Amniotic stem cell (primary cell): ENCODE data around the gene SLIT3.
"Not testable (repeated sequence)": the region's sequence is repeated elsewhere in the genome, so short reads cannot be mapped to it uniquely, and the experiment has no call there.

Source experiments
- DNase-seq: peaks from one replicate; lab custom pipeline; 2025; lab: John Stamatoyannopoulos, UW

SLIT3 gene

DNA sequence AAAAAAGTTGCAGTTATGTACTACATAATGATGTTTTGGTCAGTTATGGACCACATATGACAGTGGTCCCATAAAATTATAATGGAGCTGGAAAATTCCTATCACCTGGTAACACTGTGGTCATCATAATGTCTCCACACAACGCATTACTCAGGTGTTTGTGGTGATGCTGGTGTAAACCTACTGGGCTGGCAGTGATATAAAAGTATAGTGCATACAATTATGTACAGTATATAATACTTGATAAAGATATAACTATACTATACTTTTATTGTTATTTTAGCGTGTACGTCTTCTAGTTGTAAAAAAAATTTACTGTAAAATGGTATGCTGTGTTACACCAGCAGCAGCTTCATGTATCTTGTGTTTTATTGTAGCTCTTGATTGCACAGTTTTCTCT is 655.7 kb downstream of the SLIT3 start:
- DNase-seq = no peak

GRCh38 chr5:168642019-168642418 is 658.9 kb downstream of the SLIT3 start:
- DNase-seq = no peak

- not testable (repeated sequence) for DNase-seq
Measured at GRCh38 chr5:168638846-168639245, 662.1 kb downstream of the SLIT3 start.

GRCh38 chr5:168637793-168638192 is 663.1 kb downstream of the SLIT3 start:
- DNase-seq = no peak

DNA sequence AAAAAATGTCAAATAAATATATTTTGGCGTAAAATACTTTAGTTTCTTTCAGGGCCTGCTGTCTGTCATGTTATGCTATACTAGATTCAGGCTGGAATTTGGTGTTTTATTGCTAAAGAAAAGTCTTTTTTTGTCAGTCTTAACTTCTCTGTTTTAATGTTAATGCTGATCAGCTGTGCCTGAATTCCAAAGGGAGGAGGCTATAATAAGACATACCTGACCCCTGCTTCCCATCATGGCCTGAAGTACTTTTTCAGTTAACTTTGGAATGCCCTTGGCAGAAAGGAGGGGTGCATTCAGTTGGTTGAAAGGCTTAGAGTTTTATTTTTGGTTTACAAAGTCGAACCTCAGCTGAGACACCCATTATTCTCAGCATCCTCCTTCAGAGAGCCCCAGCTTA is 663.7 kb downstream of the SLIT3 start:
- DNase-seq = no peak

- not testable (repeated sequence) for DNase-seq
Measured at GRCh38 chr5:168630958-168631357, 670.0 kb downstream of the SLIT3 start.

DNA sequence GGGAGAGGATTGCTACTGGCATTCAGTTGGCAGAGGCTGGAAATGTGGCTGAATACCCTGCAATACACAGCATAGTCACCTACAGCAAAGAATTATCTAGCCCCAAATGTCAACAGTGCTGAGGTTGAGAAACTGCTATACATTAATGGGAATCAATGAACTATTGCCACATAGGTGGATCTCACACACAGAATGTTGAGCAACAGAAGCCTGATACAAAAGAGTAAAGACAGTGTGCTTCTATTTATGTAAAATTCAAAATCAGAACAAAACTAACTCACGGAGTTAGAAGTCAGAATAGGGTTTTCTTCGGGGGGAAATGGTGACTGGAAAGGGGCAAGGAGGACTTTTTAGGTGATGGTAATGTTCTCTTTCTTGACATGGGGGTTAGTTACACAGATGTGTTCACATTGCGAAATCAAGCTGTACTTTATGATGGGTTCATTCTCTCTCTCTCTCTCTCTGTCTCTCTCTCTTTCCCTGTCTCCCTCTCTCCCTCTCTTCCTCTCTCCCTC is 676.0 kb downstream of the SLIT3 start:
- DNase-seq = no peak

DNA sequence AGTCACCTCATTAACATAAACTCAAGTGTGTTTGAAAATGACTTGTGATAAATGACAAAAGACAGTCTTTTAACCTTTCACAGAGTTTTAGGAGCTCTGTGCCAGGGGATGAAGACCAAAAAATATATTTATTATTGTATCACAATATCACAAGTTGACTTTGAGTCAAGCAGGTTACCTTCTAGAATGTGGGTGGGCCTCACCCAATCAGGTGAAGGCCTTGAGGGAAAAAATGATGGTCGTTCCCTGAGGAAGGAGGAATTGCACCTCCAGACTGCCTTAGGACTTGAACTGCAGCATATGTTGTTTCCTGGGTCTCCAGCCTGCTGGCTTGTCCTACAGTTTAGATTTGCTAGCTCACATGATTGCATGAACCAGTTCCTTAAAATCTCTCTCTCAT is 680.1 kb downstream of the SLIT3 start:
- DNase-seq = no peak

GRCh38 chr5:168614661-168615060 is 686.3 kb downstream of the SLIT3 start:
- DNase-seq = no peak

GRCh38 chr5:168613996-168614395 is 686.9 kb downstream of the SLIT3 start:
- no peak for DNase-seq

DNA sequence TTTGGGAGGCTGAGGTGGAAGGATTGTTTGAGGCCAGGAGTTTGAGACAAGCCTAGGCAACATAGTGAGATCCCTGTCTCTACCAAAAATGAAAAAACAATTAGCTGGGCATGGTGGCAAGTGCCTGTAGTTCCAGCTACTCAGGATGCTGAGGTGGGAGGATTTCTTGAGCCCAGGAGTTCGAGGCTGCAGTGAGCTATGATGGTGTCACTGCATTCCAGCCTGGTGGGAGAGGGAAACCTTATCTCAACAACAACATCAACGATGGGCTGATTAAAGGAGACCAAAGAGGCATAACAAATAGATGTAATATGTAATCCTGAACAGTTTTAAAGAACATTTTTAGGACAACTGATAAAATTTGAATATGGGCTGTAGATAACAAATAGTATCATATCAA is 687.5 kb downstream of the SLIT3 start:
- DNase-seq = no peak

- DNase-seq = no peak
Measured at GRCh38 chr5:168612996-168613395, 687.9 kb downstream of the SLIT3 start.

GRCh38 chr5:168612123-168612522 is 688.8 kb downstream of the SLIT3 start:
- DNase-seq = no peak
